Naive B cell (primary cell): Measurements from ENCODE around the gene PRR23A. TPM values are rescaled to one million over a fixed set of nuclear protein-coding genes. Genes with fewer than 3 reads are reported as not detected.

ENCODE experiments used
- ATAC-seq, 2 donors: fragments of 150-1000 bp; cut with Tn5 transposase; 2 replicates each; pipeline ENCODE4 v1.10.0; 2021; ENCODE audit warnings: low read depth in 2 of 2, mild to moderate bottlenecking in 2 of 2, moderate library complexity in 2 of 2
- DNase-seq: peaks from one replicate; pipeline ENCODE4 v3.0.0; 2022
- H3K27ac Mint-ChIP-seq, 6 donors: one replicate each; pipeline ENCODE4 v1.8.0; 2020 to 2022; ENCODE audit warnings: mild to moderate bottlenecking in 6 of 6, mixed read lengths in 6 of 6, moderate library complexity in 5 of 6, inconsistent platforms in 2 of 6
- H3K27me3 Mint-ChIP-seq, 3 donors: one replicate each; pipeline ENCODE4 v1.8.0; 2021 to 2022; ENCODE audit warnings: mixed read lengths in 3 of 3, mild to moderate bottlenecking in 1 of 3
- H3K36me3 Mint-ChIP-seq, 2 donors: one replicate each; pipeline ENCODE4 v1.8.0; 2020 to 2022; ENCODE audit warnings: mixed read lengths in 2 of 2, inconsistent platforms in 1 of 2, mild to moderate bottlenecking in 1 of 2
- H3K4me1 Mint-ChIP-seq, 3 donors: one replicate each; pipeline ENCODE4 v1.8.0; 2020 to 2022; ENCODE audit warnings: mixed read lengths in 3 of 3, inconsistent platforms in 1 of 3, mild to moderate bottlenecking in 1 of 3, moderate library complexity in 1 of 3
- H3K4me3 Mint-ChIP-seq, 8 donors: one replicate each; pipeline ENCODE4 v1.8.0; 2020 to 2022; ENCODE audit warnings: mild to moderate bottlenecking in 8 of 8, mixed read lengths in 8 of 8, moderate library complexity in 8 of 8, inconsistent platforms in 2 of 8
- H3K9me3 Mint-ChIP-seq, 7 donors: one replicate each; pipeline ENCODE4 v1.8.0; 2020 to 2022; ENCODE audit warnings: mixed read lengths in 7 of 7, mild to moderate bottlenecking in 5 of 7, inconsistent platforms in 2 of 7, moderate library complexity in 1 of 7
- polyA plus RNA-seq, 6 donors: library from polyadenylated mRNA; unstranded; fragments of 300-500 nt; fragmentation: Illumina TruSeq; gene quantifications; one replicate each; pipeline ENCODE4 v1.2.3, GENCODE V29; 2021; ENCODE audit warnings: low read depth in 6 of 6

The PRR23A gene
- polyA plus RNA-seq, 6 donors from 2014 or later: not detected

GRCh38 chr3:139005356-139005993, 593 bp downstream of the PRR23A start:
- no peak for ATAC-seq
- Mint-ChIP-seq H3K4me1 (peaks cover 0 to 3% (median 0%) of the 10 kb centered on the region in 3 donors), H3K27ac (no peak overlapping the region), H3K36me3 (peaks cover 0 to 24% of the 10 kb centered on the region in 2 donors), H3K27me3 (peaks cover 3 to 21% (median 6%) of the 10 kb centered on the region in 3 donors), H3K9me3 (peaks cover 17 to 52% (median 25%) of the 10 kb centered on the region in 7 donors), H3K4me3 (no peak overlapping the region)
- no peak for DNase-seq

GRCh38 chr3:138995706-138996105, 10.4 kb downstream of the PRR23A start:
- Mint-ChIP-seq H3K9me3 (peaks cover 0 to 17% (median 4%) of the 10 kb centered on the region in 7 donors), H3K36me3 (peaks cover 0 to under 1% of the 10 kb centered on the region in 2 donors), H3K27ac (no peak overlapping the region), H3K27me3 (peaks cover 10 to 14% (median 12%) of the 10 kb centered on the region in 3 donors), H3K4me1 (no peaks in the 10 kb centered on the region), H3K4me3 (no peak overlapping the region)
- DNase-seq (no peak), ATAC-seq (no peak)

- no peak for DNase-seq
- Mint-ChIP-seq H3K4me1 (no peaks in the 10 kb centered on the region), H3K4me3 (no peak overlapping the region), H3K27ac (no peak overlapping the region), H3K9me3 (no peaks in the 10 kb centered on the region), H3K36me3 (no peaks in the 10 kb centered on the region), H3K27me3 (peaks cover 8 to 18% (median 8%) of the 10 kb centered on the region in 3 donors)
- ATAC-seq: no peak
These were observed 18.9 kb downstream of the PRR23A start for GRCh38 chr3:138987181-138987580.

DNA sequence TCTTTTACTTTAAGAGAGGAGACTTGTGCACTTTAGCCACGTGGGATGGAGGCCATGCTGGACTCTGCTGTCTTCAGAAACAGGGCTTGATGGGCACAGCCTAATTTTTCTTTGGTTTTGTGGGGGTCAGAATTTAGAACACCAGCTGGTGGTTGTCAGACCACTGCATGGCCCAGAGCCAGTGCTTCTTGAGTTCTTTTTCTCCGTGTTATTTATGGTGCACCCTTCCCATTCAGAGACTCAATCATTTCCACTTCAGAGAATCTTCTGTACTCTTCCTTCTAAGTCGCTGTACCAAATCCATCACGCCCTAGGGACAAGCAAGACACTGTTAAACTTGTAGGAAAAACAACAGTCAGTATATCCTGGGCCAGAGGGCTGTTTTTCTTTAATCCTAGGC, 20.1 kb downstream of the PRR23A start:
- Mint-ChIP-seq H3K27me3 (peaks cover 8 to 18% (median 9%) of the 10 kb centered on the region in 3 donors), H3K27ac (no peak overlapping the region), H3K4me3 (no peak overlapping the region), H3K9me3 (no peaks in the 10 kb centered on the region), H3K4me1 (no peaks in the 10 kb centered on the region), H3K36me3 (no peaks in the 10 kb centered on the region)
- no peak for DNase-seq
- ATAC-seq: no peak

GRCh38 chr3:138984816-138985215, 21.3 kb downstream of the PRR23A start:
- ATAC-seq: no peak
- Mint-ChIP-seq H3K4me3 (no peak overlapping the region), H3K36me3 (no peaks in the 10 kb centered on the region), H3K4me1 (no peaks in the 10 kb centered on the region), H3K27ac (no peak overlapping the region), H3K9me3 (no peaks in the 10 kb centered on the region), H3K27me3 (peaks cover 8 to 26% (median 19%) of the 10 kb centered on the region in 3 donors)
- no peak for DNase-seq

- Mint-ChIP-seq H3K27ac (no peak overlapping the region), H3K36me3 (no peaks in the 10 kb centered on the region), H3K9me3 (peaks cover 0 to 4% (median 0%) of the 10 kb centered on the region in 7 donors), H3K27me3 (peaks cover 20 to 42% (median 29%) of the 10 kb centered on the region in 3 donors), H3K4me3 (no peak overlapping the region), H3K4me1 (no peaks in the 10 kb centered on the region)
- no peak for ATAC-seq
- DNase-seq: no peak
These were observed 30.0 kb downstream of the PRR23A start for GRCh38 chr3:138976047-138976446.

DNA sequence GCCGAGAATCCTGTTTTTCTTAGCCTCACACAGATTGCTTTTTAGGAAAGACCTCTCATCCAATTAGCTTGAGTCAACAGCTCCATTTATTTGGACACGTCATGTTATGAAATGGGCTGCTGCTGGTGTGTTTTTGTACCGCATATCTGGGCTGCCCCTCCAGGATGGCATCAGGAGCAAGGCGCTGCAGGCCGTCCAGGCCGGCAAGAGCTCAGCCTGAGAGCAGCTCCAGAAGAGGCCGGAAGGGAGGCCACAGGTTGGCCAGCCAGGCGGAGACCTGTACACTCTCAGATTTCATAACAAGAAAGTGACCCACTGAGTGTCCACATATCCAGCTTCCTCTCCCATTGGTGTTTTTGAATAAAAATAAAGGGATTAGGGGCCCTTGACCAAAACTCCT, 30.7 kb downstream of the PRR23A start:
- H3K27ac Mint-ChIP-seq: no peak overlapping the region
- DNase-seq: no peak
- no peaks in the 10 kb centered on the region for H3K36me3 Mint-ChIP-seq
- ATAC-seq: no peak
- H3K27me3 Mint-ChIP-seq: peaks cover 23 to 42% (median 33%) of the 10 kb centered on the region in 3 donors
- H3K9me3 Mint-ChIP-seq: peaks cover 0 to 4% (median 0%) of the 10 kb centered on the region in 7 donors
- H3K4me3 Mint-ChIP-seq: no peak overlapping the region
- no peaks in the 10 kb centered on the region for H3K4me1 Mint-ChIP-seq

- no peak overlapping the region for H3K27ac Mint-ChIP-seq
- ATAC-seq: no peak
- no peaks in the 10 kb centered on the region for H3K36me3 Mint-ChIP-seq
These were observed 31.6 kb downstream of the PRR23A start for GRCh38 chr3:138974462-138974861.

DNA sequence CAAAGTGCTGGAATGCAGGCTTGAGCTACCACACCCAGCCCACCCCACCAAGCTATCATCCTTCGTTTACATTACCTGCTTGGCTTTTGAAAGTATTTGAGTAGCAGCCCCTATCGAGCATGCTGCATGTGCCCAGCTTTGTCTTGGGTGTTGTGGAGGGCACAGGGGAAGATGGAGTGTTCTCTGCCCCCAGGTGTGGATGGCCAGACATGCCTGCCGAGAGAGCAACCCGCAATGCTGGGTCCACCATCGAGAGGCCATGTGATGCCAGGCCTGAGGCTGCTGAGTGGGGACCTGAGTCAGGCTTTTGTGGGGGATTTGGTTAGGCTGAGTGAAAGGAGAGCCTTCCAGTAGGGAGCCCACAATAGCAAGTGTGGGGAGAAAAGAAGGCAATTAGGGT, 33.1 kb downstream of the PRR23A start:
- H3K4me3 Mint-ChIP-seq: no peak overlapping the region
- no peak for DNase-seq
- no peaks in the 10 kb centered on the region for H3K4me1 Mint-ChIP-seq

More at GRCh38 chr3:138974462-138974861, 31.6 kb downstream of the PRR23A start:
- DNase-seq: no peak
- peaks cover 0 to 4% (median 0%) of the 10 kb centered on the region in 7 donors for H3K9me3 Mint-ChIP-seq
- H3K27me3 Mint-ChIP-seq: peaks cover 28 to 46% (median 35%) of the 10 kb centered on the region in 3 donors
- no peak overlapping the region for H3K4me3 Mint-ChIP-seq
- no peaks in the 10 kb centered on the region for H3K4me1 Mint-ChIP-seq

DNA sequence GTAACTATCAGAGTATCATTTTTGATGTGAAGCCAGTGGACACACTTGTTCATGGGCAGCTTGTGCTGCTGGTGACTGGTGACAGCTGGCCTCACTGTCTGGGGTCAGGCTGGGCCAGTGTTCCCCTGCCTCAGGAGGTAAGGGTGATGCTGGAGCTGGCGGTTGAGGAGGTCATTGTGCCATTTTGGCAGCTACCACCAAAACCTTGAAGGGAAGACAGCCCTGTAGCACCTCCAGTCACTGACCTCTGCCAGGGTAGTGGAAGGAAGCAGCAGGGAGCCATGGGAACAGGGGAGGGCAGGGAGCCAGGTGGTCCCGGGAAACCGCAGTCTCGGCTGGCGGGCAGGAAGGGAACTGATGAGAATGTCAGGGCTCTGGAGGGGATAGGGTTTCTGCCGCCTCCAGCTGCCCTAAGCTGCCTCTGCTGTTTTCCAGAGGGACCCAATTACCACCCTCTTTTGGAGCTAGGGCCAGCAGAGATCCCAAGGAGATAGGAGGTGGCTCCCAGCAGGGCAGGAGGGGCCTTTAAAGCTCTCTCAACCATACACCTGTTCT, 34.2 kb downstream of the PRR23A start:
- DNase-seq: no peak
- ATAC-seq: no peak
- Mint-ChIP-seq H3K4me3 (no peak overlapping the region), H3K27me3 (peaks cover 34 to 48% (median 46%) of the 10 kb centered on the region in 3 donors), H3K36me3 (no peaks in the 10 kb centered on the region), H3K27ac (no peak overlapping the region), H3K9me3 (peaks cover 0 to 7% (median 3%) of the 10 kb centered on the region in 7 donors), H3K4me1 (no peaks in the 10 kb centered on the region)

More for the DNA sequence above, 33.1 kb downstream of the PRR23A start:
- Mint-ChIP-seq H3K9me3 (peaks cover 0 to 4% (median 0%) of the 10 kb centered on the region in 7 donors), H3K27me3 (peaks cover 30 to 43% (median 38%) of the 10 kb centered on the region in 3 donors), H3K27ac (no peak overlapping the region), H3K36me3 (no peaks in the 10 kb centered on the region)
- no peak for ATAC-seq

GRCh38 chr3:138964923-138965322, 41.1 kb downstream of the PRR23A start:
- no peak overlapping the region for H3K27ac Mint-ChIP-seq
- ATAC-seq: no peak
- peaks cover 12 to 19% (median 17%) of the 10 kb centered on the region in 3 donors for H3K4me1 Mint-ChIP-seq
- H3K4me3 Mint-ChIP-seq: no peak overlapping the region
- H3K36me3 Mint-ChIP-seq: peaks cover 5 to 31% of the 10 kb centered on the region in 2 donors
- peaks cover 51 to 61% (median 52%) of the 10 kb centered on the region in 3 donors for H3K27me3 Mint-ChIP-seq
- H3K9me3 Mint-ChIP-seq: peaks cover 4 to 50% (median 33%) of the 10 kb centered on the region in 7 donors
- DNase-seq: no peak

DNA sequence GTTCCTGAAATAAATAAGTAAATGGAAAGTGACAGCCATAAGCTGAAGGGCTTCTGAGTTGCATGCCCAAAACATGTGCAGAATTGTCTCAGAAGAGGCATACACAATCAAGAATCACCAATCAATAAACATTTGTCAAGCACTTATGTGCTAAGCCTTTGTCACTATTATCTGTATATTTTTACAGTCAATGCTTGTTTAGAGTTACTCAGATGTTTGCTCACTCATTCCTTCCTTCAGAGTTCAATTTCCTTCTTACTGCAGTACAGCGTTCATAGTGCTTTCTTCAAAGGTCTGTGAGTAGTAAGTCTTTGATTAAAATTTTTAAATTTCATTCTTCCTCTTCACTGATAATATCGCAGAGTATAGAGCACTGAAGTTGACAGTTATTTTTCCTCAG, 41.8 kb downstream of the PRR23A start:
- no peak for DNase-seq
- Mint-ChIP-seq H3K4me3 (no peak overlapping the region), H3K27ac (no peak overlapping the region), H3K4me1 (peaks cover 12 to 19% (median 17%) of the 10 kb centered on the region in 3 donors), H3K9me3 (peaks cover 4 to 51% (median 33%) of the 10 kb centered on the region in 7 donors), H3K36me3 (peaks cover 5 to 31% of the 10 kb centered on the region in 2 donors), H3K27me3 (peaks cover 50 to 63% (median 52%) of the 10 kb centered on the region in 3 donors)
- no peak for ATAC-seq

- DNase-seq (no peak), ATAC-seq (no peak)
- H3K27ac Mint-ChIP-seq: no peak overlapping the region
- peaks cover 57 to 73% (median 58%) of the 10 kb centered on the region in 3 donors for H3K27me3 Mint-ChIP-seq
- peaks cover 12 to 19% (median 17%) of the 10 kb centered on the region in 3 donors for H3K4me1 Mint-ChIP-seq
- H3K9me3 Mint-ChIP-seq: peaks cover 4 to 51% (median 32%) of the 10 kb centered on the region in 7 donors
- H3K4me3 Mint-ChIP-seq: no peak overlapping the region
- peaks cover 5 to 31% of the 10 kb centered on the region in 2 donors for H3K36me3 Mint-ChIP-seq
These were observed 43.1 kb downstream of the PRR23A start for GRCh38 chr3:138962854-138963560.
